ENCODE data around the gene FAM53A.

Gene FAM53A

GRCh38 chr4:1635464-1635863 lies 48.6 kb downstream of the FAM53A start:
- no peak overlapping the region for H2BK5ac ChIP-seq (ENCODE audit: low read length)
- H3K27ac ChIP-seq (ENCODE audit: low read depth, low read length): no peak overlapping the region
- H4K8ac ChIP-seq (ENCODE audit: low read depth, low read length): no peak overlapping the region
- no peak for DNase-seq
- H3K4me1 ChIP-seq (ENCODE audit: control insufficient read depth, low read depth, low read length): no peaks in the 10 kb centered on the region
- no peak overlapping the region for H4K5ac ChIP-seq (ENCODE audit: low read length)
- no peaks in the 10 kb centered on the region for H3K27me3 ChIP-seq (ENCODE audit: insufficient read depth, low read length, poor library complexity)
- no peaks in the 10 kb centered on the region for H3K79me2 ChIP-seq (ENCODE audit: control insufficient read depth, insufficient read depth, low read length)
- no peaks in the 10 kb centered on the region for H3K79me1 ChIP-seq (ENCODE audit: low read length)
- H3K18ac ChIP-seq (ENCODE audit: low read length): no peak overlapping the region
- H2BK120ac ChIP-seq (ENCODE audit: low read depth, low read length): no peak overlapping the region
- no peak overlapping the region for H3K23ac ChIP-seq (ENCODE audit: low read length)
- no peak overlapping the region for H3K4ac ChIP-seq (ENCODE audit: low read depth, low read length)
- no CpG with 5 or more reads among the region's 7 CpGs for WGBS (ENCODE audit: extremely low coverage, insufficient coverage, low lambda C conversion rate)
- no peak overlapping the region for H2AK5ac ChIP-seq (ENCODE audit: low read length)
- H2BK15ac ChIP-seq (replicated peaks; ENCODE audit: low read depth): no peak overlapping the region
- H3K4me3 ChIP-seq (ENCODE audit: low read length): no peak overlapping the region
- H3K56ac ChIP-seq (ENCODE audit: low read length): no peak overlapping the region
- H3K4me2 ChIP-seq (ENCODE audit: low read length): no peak overlapping the region
- H3K9ac ChIP-seq (ENCODE audit: low read length): no peak overlapping the region
- no peaks in the 10 kb centered on the region for H3K36me3 ChIP-seq (ENCODE audit: control insufficient read depth, insufficient read depth, low read length)

DNA sequence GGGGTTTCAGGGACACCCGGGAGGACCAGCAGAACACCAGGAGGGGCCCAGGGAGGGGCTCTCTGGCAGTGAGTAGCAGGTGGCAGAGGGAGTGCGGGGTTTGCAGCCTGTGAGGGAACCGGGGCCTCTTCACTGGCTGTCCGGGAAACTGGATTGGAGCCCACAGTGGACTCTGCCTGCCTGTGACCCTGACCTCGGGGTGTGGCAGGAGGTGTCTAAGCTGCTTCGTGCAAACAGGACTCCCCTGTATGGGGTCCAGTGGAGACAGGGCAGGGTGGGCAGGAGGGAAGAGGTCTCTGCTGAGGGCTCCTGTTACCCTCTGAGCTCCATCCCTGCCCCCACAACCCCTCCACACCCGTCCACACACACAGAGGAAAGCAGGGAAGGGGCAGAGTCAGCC lies 50.1 kb downstream of the FAM53A start:
- no peaks in the 10 kb centered on the region for H3K79me2 ChIP-seq (ENCODE audit: control insufficient read depth, insufficient read depth, low read length)
- H3K9ac ChIP-seq (ENCODE audit: low read length): no peak overlapping the region
- H4K8ac ChIP-seq (ENCODE audit: low read depth, low read length): no peak overlapping the region
- H3K36me3 ChIP-seq (ENCODE audit: control insufficient read depth, insufficient read depth, low read length): no peaks in the 10 kb centered on the region
- no peaks in the 10 kb centered on the region for H3K4me1 ChIP-seq (ENCODE audit: control insufficient read depth, low read depth, low read length)
- no peak overlapping the region for H3K4me2 ChIP-seq (ENCODE audit: low read length)
- no peak overlapping the region for H3K27ac ChIP-seq (ENCODE audit: low read depth, low read length)
- no peak overlapping the region for H3K18ac ChIP-seq (ENCODE audit: low read length)
- no peaks in the 10 kb centered on the region for H3K27me3 ChIP-seq (ENCODE audit: insufficient read depth, low read length, poor library complexity)
- H3K56ac ChIP-seq (ENCODE audit: low read length): no peak overlapping the region
- no peak overlapping the region for H2AK5ac ChIP-seq (ENCODE audit: low read length)
- no peak overlapping the region for H3K23ac ChIP-seq (ENCODE audit: low read length)
- no peak overlapping the region for H3K4ac ChIP-seq (ENCODE audit: low read depth, low read length)
- no peak overlapping the region for H2BK5ac ChIP-seq (ENCODE audit: low read length)
- no peak for DNase-seq
- WGBS (ENCODE audit: extremely low coverage, insufficient coverage, low lambda C conversion rate): no CpG with 5 or more reads among the region's 7 CpGs
- H3K4me3 ChIP-seq (ENCODE audit: low read length): no peak overlapping the region
- H2BK120ac ChIP-seq (ENCODE audit: low read depth, low read length): no peak overlapping the region
- H4K5ac ChIP-seq (ENCODE audit: low read length): no peak overlapping the region
- no peak overlapping the region for H2BK15ac ChIP-seq (replicated peaks; ENCODE audit: low read depth)
- H3K79me1 ChIP-seq (ENCODE audit: low read length): no peaks in the 10 kb centered on the region

DNA sequence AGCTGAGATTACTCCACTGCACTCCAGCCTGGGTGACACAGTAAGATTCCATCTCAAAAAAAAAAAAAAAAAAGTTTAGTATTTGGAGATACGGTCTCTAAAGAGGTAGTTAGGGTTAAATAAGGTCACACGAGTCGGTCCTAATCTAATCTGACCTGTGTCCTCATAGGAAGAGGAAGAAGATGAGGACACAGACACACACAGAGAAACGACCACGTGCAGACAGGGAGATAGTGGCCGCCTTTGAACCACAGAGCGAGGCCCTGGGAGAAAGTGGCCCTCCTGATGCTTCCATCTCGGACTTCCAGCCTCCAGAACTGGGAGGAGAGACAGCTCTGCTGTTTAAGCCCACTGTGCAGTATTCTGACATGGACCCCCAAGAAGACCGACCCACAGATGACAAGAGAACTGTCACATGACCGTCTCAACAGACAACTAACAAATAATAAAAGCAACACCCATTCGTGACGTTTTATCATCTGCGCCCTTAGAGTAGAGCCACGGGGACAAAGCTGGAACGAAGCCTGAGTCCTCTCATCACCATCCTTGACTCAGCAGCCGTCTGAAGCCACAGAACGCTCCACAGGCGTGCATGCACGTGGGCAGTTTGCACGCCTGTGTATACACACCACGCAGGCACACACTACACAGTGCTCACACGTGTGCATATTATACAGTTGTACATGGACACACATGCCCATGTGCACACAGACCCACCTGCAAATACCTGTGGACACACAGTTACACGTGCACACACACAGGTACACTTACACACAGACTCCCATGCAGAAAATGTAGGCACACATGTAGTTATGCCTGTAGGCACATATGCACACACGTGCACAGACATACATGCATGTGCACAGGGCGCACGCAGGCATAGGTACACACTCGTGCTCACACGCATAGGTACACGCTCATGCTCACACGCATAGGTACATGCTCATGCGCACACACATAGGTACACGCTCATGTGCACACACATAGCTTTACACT lies 51.7 kb downstream of the FAM53A start:
- Histone ChIP-seq H3K4me1 (ENCODE audit: control insufficient read depth, low read depth, low read length) (no peaks in the 10 kb centered on the region), H3K79me1 (ENCODE audit: low read length) (no peaks in the 10 kb centered on the region), H3K27ac (ENCODE audit: low read depth, low read length) (no peak overlapping the region), H4K8ac (ENCODE audit: low read depth, low read length) (no peak overlapping the region), H2BK5ac (ENCODE audit: low read length) (no peak overlapping the region), H2BK15ac (replicated peaks; ENCODE audit: low read depth) (no peak overlapping the region), H3K79me2 (ENCODE audit: control insufficient read depth, insufficient read depth, low read length) (no peaks in the 10 kb centered on the region), H3K23ac (ENCODE audit: low read length) (no peak overlapping the region), H2AK5ac (ENCODE audit: low read length) (no peak overlapping the region), H3K4ac (ENCODE audit: low read depth, low read length) (no peak overlapping the region), H4K5ac (ENCODE audit: low read length) (no peak overlapping the region), H3K4me3 (ENCODE audit: low read length) (no peak overlapping the region), H3K36me3 (ENCODE audit: control insufficient read depth, insufficient read depth, low read length) (no peaks in the 10 kb centered on the region), H3K4me2 (ENCODE audit: low read length) (no peak overlapping the region), H3K56ac (ENCODE audit: low read length) (no peak overlapping the region), H2BK120ac (ENCODE audit: low read depth, low read length) (no peak overlapping the region), H3K27me3 (ENCODE audit: insufficient read depth, low read length, poor library complexity) (no peaks in the 10 kb centered on the region), H3K18ac (ENCODE audit: low read length) (no peak overlapping the region), H3K9ac (ENCODE audit: low read length) (no peak overlapping the region)
- no peak for DNase-seq
- no CpG with 5 or more reads among the region's 32 CpGs for WGBS (ENCODE audit: extremely low coverage, insufficient coverage, low lambda C conversion rate)

DNA sequence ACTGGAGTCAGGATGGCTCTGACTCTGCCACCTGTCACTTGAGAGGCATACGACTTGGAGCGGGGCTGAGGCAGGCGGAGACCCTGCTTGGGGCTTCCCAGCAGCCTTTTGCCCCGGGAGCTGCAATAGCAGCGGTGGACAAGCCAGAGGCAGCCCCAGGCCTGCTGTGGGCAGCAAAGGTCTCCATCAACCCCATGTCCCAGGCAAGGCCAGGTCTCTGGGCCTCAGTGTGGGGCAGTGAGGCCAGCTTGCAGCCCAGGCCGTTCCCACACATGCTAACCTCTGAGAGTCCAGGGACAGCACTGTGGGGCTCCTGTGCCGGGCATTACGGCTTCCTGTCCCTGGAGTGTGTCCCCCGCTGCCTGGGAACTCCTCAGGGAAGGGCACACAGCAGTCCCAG lies 53.0 kb downstream of the FAM53A start:
- Histone ChIP-seq H3K4me2 (ENCODE audit: low read length) (no peak overlapping the region), H2BK5ac (ENCODE audit: low read length) (no peak overlapping the region), H2AK5ac (ENCODE audit: low read length) (no peak overlapping the region), H3K79me1 (ENCODE audit: low read length) (no peaks in the 10 kb centered on the region), H3K79me2 (ENCODE audit: control insufficient read depth, insufficient read depth, low read length) (no peaks in the 10 kb centered on the region), H3K27me3 (ENCODE audit: insufficient read depth, low read length, poor library complexity) (no peaks in the 10 kb centered on the region), H3K27ac (ENCODE audit: low read depth, low read length) (no peak overlapping the region), H3K56ac (ENCODE audit: low read length) (no peak overlapping the region), H2BK120ac (ENCODE audit: low read depth, low read length) (no peak overlapping the region), H3K36me3 (ENCODE audit: control insufficient read depth, insufficient read depth, low read length) (no peaks in the 10 kb centered on the region), H3K4ac (ENCODE audit: low read depth, low read length) (no peak overlapping the region), H3K9ac (ENCODE audit: low read length) (no peak overlapping the region), H4K5ac (ENCODE audit: low read length) (no peak overlapping the region), H3K23ac (ENCODE audit: low read length) (no peak overlapping the region), H3K4me1 (ENCODE audit: control insufficient read depth, low read depth, low read length) (no peaks in the 10 kb centered on the region), H4K8ac (ENCODE audit: low read depth, low read length) (no peak overlapping the region), H2BK15ac (replicated peaks; ENCODE audit: low read depth) (no peak overlapping the region), H3K4me3 (ENCODE audit: low read length) (no peak overlapping the region), H3K18ac (ENCODE audit: low read length) (no peak overlapping the region)
- WGBS (ENCODE audit: extremely low coverage, insufficient coverage, low lambda C conversion rate): no CpG with 5 or more reads among the region's 9 CpGs
- no peak for DNase-seq

- WGBS (ENCODE audit: extremely low coverage, insufficient coverage, low lambda C conversion rate): no CpG with 5 or more reads among the region's 19 CpGs
- Histone ChIP-seq H3K79me1 (ENCODE audit: low read length) (no peaks in the 10 kb centered on the region), H3K18ac (ENCODE audit: low read length) (no peak overlapping the region), H2BK15ac (replicated peaks; ENCODE audit: low read depth) (no peak overlapping the region), H3K36me3 (ENCODE audit: control insufficient read depth, insufficient read depth, low read length) (no peaks in the 10 kb centered on the region), H3K4ac (ENCODE audit: low read depth, low read length) (no peak overlapping the region), H3K4me2 (ENCODE audit: low read length) (no peak overlapping the region), H3K56ac (ENCODE audit: low read length) (no peak overlapping the region), H4K5ac (ENCODE audit: low read length) (no peak overlapping the region), H3K79me2 (ENCODE audit: control insufficient read depth, insufficient read depth, low read length) (no peaks in the 10 kb centered on the region), H4K8ac (ENCODE audit: low read depth, low read length) (no peak overlapping the region), H3K27me3 (ENCODE audit: insufficient read depth, low read length, poor library complexity) (no peaks in the 10 kb centered on the region), H2AK5ac (ENCODE audit: low read length) (no peak overlapping the region), H3K4me3 (ENCODE audit: low read length) (no peak overlapping the region), H2BK5ac (ENCODE audit: low read length) (no peak overlapping the region), H3K23ac (ENCODE audit: low read length) (no peak overlapping the region), H3K27ac (ENCODE audit: low read depth, low read length) (no peak overlapping the region), H3K9ac (ENCODE audit: low read length) (no peak overlapping the region), H3K4me1 (ENCODE audit: control insufficient read depth, low read depth, low read length) (no peaks in the 10 kb centered on the region), H2BK120ac (ENCODE audit: low read depth, low read length) (no peak overlapping the region)
- no peak for DNase-seq
Observed at GRCh38 chr4:1630266-1630665, 53.8 kb downstream of the FAM53A start.

DNA sequence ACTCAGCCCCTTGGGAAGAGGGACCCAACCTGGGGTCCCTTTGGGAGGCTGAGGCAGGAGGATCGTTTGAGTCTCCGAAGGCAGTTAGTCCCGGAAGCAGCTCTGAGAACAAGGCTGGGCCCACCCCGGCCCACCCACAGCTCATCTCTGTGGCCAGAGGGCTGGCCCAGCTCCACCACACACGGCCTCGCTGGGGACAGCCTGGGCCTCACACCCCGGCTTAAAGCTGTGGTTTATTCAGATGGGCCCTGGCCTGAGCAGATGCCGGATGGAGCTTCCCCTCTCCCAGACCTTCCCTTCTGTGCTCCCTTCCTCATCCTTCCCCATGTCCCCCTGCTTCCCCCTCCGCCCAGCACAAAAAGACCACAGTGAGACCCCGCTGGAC lies 54.4 kb downstream of the FAM53A start:
- H3K4me2 ChIP-seq (ENCODE audit: low read length): no peak overlapping the region
- no peaks in the 10 kb centered on the region for H3K79me1 ChIP-seq (ENCODE audit: low read length)
- no peak overlapping the region for H3K56ac ChIP-seq (ENCODE audit: low read length)
- H2BK5ac ChIP-seq (ENCODE audit: low read length): no peak overlapping the region
- no peak overlapping the region for H3K23ac ChIP-seq (ENCODE audit: low read length)
- no peak overlapping the region for H2AK5ac ChIP-seq (ENCODE audit: low read length)
- H3K4me3 ChIP-seq (ENCODE audit: low read length): no peak overlapping the region
- WGBS (ENCODE audit: extremely low coverage, insufficient coverage, low lambda C conversion rate): no CpG with 5 or more reads among the region's 10 CpGs
- no peaks in the 10 kb centered on the region for H3K36me3 ChIP-seq (ENCODE audit: control insufficient read depth, insufficient read depth, low read length)
- no peaks in the 10 kb centered on the region for H3K4me1 ChIP-seq (ENCODE audit: control insufficient read depth, low read depth, low read length)
- DNase-seq: no peak
- no peak overlapping the region for H3K27ac ChIP-seq (ENCODE audit: low read depth, low read length)
- no peak overlapping the region for H3K18ac ChIP-seq (ENCODE audit: low read length)
- no peak overlapping the region for H2BK120ac ChIP-seq (ENCODE audit: low read depth, low read length)
- H4K8ac ChIP-seq (ENCODE audit: low read depth, low read length): no peak overlapping the region
- H3K9ac ChIP-seq (ENCODE audit: low read length): no peak overlapping the region
- H4K5ac ChIP-seq (ENCODE audit: low read length): no peak overlapping the region
- H3K27me3 ChIP-seq (ENCODE audit: insufficient read depth, low read length, poor library complexity): no peaks in the 10 kb centered on the region
- H3K79me2 ChIP-seq (ENCODE audit: control insufficient read depth, insufficient read depth, low read length): no peaks in the 10 kb centered on the region
- H3K4ac ChIP-seq (ENCODE audit: low read depth, low read length): no peak overlapping the region
- H2BK15ac ChIP-seq (replicated peaks; ENCODE audit: low read depth): no peak overlapping the region

All from mesendoderm (in vitro differentiated cells).